ENCODE data around the gene SLC11A1.

GRCh38 chr2:218392459-218392858 lies 10.4 kb downstream of the SLC11A1 start:
- TF ChIP-seq, protein P1, sequence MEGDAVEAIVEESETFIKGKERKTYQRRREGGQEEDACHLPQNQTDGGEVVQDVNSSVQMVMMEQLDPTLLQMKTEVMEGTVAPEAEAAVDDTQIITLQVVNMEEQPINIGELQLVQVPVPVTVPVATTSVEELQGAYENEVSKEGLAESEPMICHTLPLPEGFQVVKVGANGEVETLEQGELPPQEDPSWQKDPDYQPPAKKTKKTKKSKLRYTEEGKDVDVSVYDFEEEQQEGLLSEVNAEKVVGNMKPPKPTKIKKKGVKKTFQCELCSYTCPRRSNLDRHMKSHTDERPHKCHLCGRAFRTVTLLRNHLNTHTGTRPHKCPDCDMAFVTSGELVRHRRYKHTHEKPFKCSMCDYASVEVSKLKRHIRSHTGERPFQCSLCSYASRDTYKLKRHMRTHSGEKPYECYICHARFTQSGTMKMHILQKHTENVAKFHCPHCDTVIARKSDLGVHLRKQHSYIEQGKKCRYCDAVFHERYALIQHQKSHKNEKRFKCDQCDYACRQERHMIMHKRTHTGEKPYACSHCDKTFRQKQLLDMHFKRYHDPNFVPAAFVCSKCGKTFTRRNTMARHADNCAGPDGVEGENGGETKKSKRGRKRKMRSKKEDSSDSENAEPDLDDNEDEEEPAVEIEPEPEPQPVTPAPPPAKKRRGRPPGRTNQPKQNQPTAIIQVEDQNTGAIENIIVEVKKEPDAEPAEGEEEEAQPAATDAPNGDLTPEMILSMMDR (IDR thresholded peaks at IDR 0.05) = no peak
- no peak for TF ChIP-seq POLR2A (IDR thresholded peaks at IDR 0.05)

All from lower leg skin (tissue), 3 donors.